Endothelial cell of umbilical vein (primary cell): ENCODE data around the gene KCNJ6.

ENCODE experiments used
- CTCF ChIP-seq, 2 donors: IDR thresholded peaks; 1 replicate in 1 of 2; 2 replicates in 1 of 2; pipeline ENCODE4 v1.5.1; 2011; ENCODE audit warnings: low read length in 2 of 2, mild to moderate bottlenecking in 2 of 2, moderate library complexity in 2 of 2, control low read depth in 1 of 2, inconsistent platforms in 1 of 2, low read depth in 1 of 2; ENCODE audit not compliant: insufficient read depth in 1 of 2; ENCODE audit errors: extremely low read depth in 1 of 2
- EZH2 ChIP-seq: IDR thresholded peaks from 2 replicates; pipeline ENCODE4 v1.6.1; 2012; ENCODE audit warnings: borderline replicate concordance, low read depth, mild to moderate bottlenecking, moderate library complexity, low read length, inconsistent platforms; ENCODE audit not compliant: severe bottlenecking
- FOS ChIP-seq: IDR thresholded peaks from 2 replicates; pipeline ENCODE4 v1.6.1; 2011; ENCODE audit warnings: mild to moderate bottlenecking, low read length, moderate library complexity, borderline replicate concordance; ENCODE audit not compliant: insufficient read depth
- GATA2 ChIP-seq: IDR thresholded peaks from 2 replicates; pipeline ENCODE4 v1.7.0; 2011; ENCODE audit warnings: low read depth, mild to moderate bottlenecking, moderate library complexity, mixed read lengths, low read length; ENCODE audit not compliant: insufficient read length, insufficient read depth
- MAX ChIP-seq: IDR thresholded peaks from 2 replicates; pipeline ENCODE4 v1.6.1; 2011; ENCODE audit not compliant: insufficient read depth, insufficient read length
- MYC ChIP-seq: IDR thresholded peaks from one replicate; pipeline ENCODE4 v1.6.1; 2011; ENCODE audit warnings: mild to moderate bottlenecking, low read depth, low read length
- POLR2A ChIP-seq: IDR thresholded peaks from 2 replicates; pipeline ENCODE4 v1.6.1; 2012; ENCODE audit warnings: low read depth, mild to moderate bottlenecking, control low read depth, low read length
- POLR2AphosphoS5 ChIP-seq: IDR thresholded peaks from 2 replicates; pipeline ENCODE4 v1.6.1; 2012; ENCODE audit warnings: low read depth, mild to moderate bottlenecking, control low read depth, low read length, moderate library complexity; ENCODE audit not compliant: insufficient read depth

DNA sequence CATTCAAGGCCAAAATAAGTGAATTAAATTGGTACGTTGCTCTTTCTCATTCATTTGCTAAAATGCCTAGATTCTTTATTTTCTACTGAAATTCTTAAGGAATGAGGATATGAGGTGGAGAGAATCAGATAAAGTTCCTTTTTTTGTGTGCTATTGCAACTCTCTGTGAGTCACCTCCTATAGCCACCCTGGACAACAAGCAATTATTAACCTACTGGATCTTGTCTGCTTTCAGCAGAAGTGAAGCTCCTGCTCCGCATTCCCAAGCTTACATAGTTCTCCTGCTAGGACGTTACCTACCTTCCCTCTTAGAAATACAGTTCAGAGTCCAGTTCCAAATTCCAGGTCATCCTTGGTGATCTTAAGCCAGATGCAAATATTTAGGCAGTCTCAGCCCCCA is 4.8 kb upstream of the KCNJ6 start:
- TF ChIP-seq POLR2A (no peak), POLR2AphosphoS5 (no peak), MAX (no peak), EZH2 (no peak), CTCF (IDR thresholded peaks at IDR 0.05; ENCODE audit: extremely low read depth in 1 of 2, insufficient read depth in 1 of 2, low read depth in 1 of 2, low read length in 2 of 2) (no peak), FOS (peak; percentile 21), MYC (no peak), GATA2 (no peak)
